ENCODE measurements around the gene LBP. TPM values are rescaled to one million over a fixed set of nuclear protein-coding genes. Genes with fewer than 3 reads are reported as not detected.

Gene LBP
- total and polyA plus RNA-seq, 8 donors = 0.12 to 1.8 TPM; not detected in 6

DNA sequence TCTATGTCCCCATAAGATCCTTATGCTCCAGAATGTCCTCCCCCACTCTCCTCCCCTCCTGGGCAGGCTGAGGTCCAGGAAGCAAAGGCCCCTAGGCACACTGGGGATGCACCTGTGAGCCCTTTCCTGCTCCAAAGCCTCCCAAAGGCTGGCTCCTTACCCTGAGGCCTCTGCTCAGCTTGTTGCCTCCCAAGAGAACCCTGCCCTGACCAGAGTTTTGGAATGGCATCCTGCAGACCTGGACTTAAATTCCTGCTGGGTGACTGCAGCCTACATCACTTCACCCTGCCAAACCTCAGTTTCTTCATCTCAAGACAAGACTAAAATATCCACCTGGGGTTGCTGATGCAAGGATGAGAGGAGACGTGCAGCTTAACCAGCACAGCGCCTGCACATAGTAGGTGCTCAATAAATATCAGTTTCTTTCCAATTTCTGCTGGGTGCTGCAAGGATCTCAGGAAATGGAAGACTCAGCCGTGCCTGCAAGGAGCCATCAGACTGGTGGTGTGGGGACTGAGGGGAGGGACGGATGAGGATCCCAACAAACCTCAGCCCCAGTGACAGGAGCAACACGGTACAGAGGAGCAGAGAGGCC is 2.1 kb upstream of the LBP start:
- Histone ChIP-seq H3K4me1 (peaks cover 0 to 5% of the 10 kb centered on the region in 2 donors), H3K27me3 (peaks cover 0 to 13% of the 10 kb centered on the region in 2 donors), H3K9me3 (no peaks in the 10 kb centered on the region), H3K36me3 (no peaks in the 10 kb centered on the region), H3K27ac (no peak overlapping the region), H3K4me3 (no peak overlapping the region)
- TF ChIP-seq, protein P1, sequence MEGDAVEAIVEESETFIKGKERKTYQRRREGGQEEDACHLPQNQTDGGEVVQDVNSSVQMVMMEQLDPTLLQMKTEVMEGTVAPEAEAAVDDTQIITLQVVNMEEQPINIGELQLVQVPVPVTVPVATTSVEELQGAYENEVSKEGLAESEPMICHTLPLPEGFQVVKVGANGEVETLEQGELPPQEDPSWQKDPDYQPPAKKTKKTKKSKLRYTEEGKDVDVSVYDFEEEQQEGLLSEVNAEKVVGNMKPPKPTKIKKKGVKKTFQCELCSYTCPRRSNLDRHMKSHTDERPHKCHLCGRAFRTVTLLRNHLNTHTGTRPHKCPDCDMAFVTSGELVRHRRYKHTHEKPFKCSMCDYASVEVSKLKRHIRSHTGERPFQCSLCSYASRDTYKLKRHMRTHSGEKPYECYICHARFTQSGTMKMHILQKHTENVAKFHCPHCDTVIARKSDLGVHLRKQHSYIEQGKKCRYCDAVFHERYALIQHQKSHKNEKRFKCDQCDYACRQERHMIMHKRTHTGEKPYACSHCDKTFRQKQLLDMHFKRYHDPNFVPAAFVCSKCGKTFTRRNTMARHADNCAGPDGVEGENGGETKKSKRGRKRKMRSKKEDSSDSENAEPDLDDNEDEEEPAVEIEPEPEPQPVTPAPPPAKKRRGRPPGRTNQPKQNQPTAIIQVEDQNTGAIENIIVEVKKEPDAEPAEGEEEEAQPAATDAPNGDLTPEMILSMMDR (IDR thresholded peaks at IDR 0.05) = no peak
- DNase-seq (no peak), ATAC-seq (no peak)
- intact Hi-C loops (cut with DNase I) = no loop called here

DNA sequence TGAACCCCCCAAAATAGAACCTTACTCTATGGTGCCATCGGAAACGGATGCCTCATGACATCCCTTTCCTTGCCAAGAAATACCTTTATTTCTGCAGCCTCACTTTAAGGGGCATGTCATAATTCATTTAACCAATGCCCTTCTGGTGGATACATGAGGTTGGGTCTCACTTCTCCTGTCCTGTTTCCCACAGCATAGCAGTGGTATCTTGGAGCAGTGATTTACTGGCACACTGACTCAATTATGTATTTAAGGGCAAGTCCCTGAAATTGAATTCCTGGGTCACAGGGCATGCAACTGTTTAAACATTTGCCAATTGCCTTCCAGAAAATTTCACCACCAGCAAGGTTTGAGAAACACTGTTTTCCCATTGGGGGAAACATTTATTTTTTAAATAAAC is 639 bp upstream of the LBP start:
- TF ChIP-seq, protein P1 (IDR thresholded peaks at IDR 0.05) = no peak
- Histone ChIP-seq H3K9me3 (no peaks in the 10 kb centered on the region), H3K27me3 (peaks cover 0 to 13% of the 10 kb centered on the region in 2 donors), H3K27ac (no peak overlapping the region), H3K36me3 (no peaks in the 10 kb centered on the region), H3K4me3 (no peak overlapping the region), H3K4me1 (peaks cover 0 to 5% of the 10 kb centered on the region in 2 donors)
- DNase-seq (no peak), ATAC-seq (no peak)
- intact Hi-C loops (cut with DNase I) = no loop called here

DNA sequence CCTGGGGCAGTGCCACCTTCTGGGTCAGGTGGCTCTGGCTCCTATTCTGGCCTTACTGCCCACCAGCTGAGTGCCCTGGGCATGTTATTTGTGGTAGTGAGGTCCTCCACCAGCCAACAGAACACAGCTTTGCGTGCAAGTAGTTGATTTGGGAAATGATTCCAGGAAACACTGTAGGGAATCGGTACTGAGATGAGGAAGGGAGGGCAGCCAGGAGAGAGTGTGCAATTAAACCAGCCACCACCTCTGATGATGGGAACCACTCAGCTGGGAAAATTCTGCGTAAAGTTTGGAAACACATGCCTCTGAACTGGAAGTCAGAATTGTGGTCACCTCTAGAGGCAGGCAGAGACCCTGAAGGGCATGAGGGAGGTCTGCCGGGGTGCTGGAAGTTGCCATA is 459 bp downstream of the LBP start:
- intact Hi-C loops (cut with DNase I) = no loop called here
- Histone ChIP-seq H3K27ac (no peak overlapping the region), H3K27me3 (peaks cover 0 to 13% of the 10 kb centered on the region in 2 donors), H3K36me3 (no peaks in the 10 kb centered on the region), H3K4me3 (no peak overlapping the region), H3K9me3 (no peaks in the 10 kb centered on the region), H3K4me1 (peaks cover 0 to 5% of the 10 kb centered on the region in 2 donors)
- no peak for ATAC-seq
- TF ChIP-seq, protein P1 (IDR thresholded peaks at IDR 0.05) = no peak
- DNase-seq = no peak

GRCh38 chr20:38349856-38350255 is 3.6 kb downstream of the LBP start:
- Histone ChIP-seq H3K4me3 (no peak overlapping the region), H3K4me1 (no peaks in the 10 kb centered on the region), H3K9me3 (no peaks in the 10 kb centered on the region), H3K36me3 (no peaks in the 10 kb centered on the region), H3K27ac (no peak overlapping the region), H3K27me3 (peaks cover 0 to 13% of the 10 kb centered on the region in 2 donors)
- DNase-seq (no peak), ATAC-seq (no peak)
- intact Hi-C loops (cut with DNase I) = no loop called here
- TF ChIP-seq, protein P1 (IDR thresholded peaks at IDR 0.05) = no peak

DNA sequence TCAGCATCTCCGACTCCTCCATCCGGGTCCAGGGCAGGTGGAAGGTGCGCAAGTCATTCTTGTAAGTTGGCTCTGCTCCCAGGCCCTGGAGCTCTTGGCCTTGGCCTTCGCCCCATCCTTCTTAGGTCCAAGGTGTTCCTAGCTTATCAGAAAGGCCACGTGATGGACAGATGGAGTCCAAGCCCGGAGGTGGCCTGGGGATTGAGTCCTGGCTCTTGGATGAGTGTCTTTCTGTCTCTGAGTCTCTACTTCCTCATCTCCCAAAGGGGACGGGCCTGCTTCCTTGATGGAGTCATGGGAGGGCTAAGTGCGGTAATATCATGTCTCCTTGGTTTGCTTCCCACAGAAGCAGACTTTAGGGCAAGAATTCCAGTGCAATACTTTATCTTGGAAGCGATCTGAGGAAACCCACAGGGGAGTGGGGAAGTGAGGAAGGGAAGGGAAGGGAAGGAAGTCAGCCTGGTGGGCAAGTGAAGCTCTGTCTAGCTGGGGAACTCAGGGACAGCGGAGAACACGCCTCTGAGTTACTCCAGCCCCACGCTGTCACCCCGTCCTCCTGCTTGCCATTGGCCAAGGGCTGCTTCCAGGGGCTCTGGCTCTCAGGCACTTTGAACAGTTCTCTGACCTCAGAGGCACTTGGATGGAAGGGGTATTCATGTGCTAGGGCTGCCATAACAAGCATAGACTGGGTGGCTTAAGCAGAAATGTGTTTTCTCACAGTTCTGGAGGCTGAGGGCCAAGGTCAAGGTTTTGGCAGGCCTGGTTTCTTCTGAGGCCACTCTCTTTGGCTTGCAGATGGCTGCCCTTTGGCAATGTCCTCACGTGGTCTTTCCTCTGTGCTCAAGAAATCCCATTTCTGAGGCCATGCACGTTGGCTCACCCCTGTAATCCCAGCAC is 4.8 kb downstream of the LBP start:
- ATAC-seq (no peak), DNase-seq (no peak)
- Histone ChIP-seq H3K27ac (no peak overlapping the region), H3K4me1 (no peaks in the 10 kb centered on the region), H3K36me3 (no peaks in the 10 kb centered on the region), H3K4me3 (no peak overlapping the region), H3K9me3 (no peaks in the 10 kb centered on the region), H3K27me3 (peaks cover 0 to 13% of the 10 kb centered on the region in 2 donors)
- TF ChIP-seq, protein P1 (IDR thresholded peaks at IDR 0.05) = no peak
- intact Hi-C loops (cut with DNase I) = no loop called here

Data from left lung (tissue), 10 donors.